ENCODE measurements around the gene HDAC5.
A peak's percentile ranks its signal among the peaks of the same experiment; 100 is the strongest.
"Not testable (repeated sequence)": the region's sequence is repeated elsewhere in the genome, so short reads cannot be mapped to it uniquely, and the experiment has no call there.

HDAC5 gene

DNA sequence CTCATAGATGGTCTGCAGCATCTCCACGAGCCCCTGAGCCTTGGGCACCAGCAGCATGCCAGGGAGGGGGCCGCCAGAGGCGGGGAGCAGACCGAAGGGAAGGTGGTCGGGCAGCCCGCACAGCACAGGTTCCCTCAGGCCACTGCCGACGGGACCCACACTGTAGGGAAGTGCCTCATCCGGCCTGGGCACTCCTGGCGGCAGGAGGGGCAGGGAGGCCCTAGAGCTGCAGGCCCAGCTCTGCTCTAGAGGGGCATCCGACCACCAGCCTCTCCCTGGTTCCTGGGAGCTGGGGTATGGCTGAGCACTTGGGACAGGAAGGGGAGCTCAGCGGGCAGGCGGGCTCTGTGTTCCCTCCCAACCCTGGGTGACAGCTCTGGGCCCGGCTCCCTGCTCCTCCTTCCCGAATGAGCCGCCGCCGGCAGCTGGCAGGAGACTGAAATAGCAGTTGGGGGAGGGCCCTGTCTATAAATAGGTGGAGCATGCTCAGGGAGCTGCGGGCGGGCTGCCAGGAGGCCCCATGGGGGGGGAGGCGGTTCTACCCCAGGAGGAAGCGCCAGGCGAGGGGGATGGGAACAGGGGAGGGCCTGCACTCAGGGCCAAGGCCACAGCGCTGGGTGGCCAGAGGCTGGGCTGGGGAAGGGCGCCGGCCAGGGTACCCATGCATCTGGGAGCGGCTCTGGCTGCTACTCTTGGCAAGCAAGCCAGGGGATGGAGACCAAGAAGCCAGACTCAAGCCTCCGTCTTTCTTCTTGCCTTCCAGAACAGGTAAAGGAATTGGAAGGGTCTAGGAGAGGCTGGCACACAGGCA lies 12.4 kb downstream of the HDAC5 start:
- peak; percentile 96 to 97 for DNase-seq

DNA sequence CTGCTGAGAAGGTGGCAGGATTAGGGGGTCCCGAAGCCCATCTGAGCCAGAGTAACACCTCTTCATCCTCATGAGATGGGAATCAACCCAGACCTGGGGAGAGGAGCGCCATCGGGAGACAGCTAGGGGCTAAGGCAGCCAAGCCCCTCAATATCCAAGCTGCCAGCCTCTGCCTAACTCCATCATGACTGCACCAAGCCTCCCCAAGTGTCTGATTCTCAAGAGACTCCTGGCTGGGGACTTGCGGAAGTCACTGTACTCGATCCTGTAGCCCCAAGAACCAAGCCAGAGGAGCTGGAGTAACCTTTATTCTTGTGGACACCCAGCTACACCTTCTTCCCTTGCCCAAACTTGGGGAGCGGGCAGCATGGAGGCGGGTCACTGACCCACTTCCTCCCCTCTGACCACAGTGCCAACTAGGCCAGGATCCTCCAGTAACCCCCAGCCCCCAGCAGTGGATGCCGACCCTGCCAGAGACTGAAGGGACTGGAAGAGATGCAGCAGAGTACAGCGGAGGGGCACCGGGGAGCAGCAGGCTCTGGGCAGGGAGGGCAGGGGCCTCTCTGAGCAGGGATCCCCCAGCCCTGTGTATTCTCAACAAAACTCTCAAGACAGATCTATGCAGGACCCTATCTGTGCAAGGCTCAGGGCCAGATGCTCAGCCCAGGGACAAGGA lies 13.3 kb downstream of the HDAC5 start:
- DNase-seq = no peak

GRCh38 chr17:44109312-44109630 lies 14.2 kb downstream of the HDAC5 start:
- DNase-seq = no peak

DNA sequence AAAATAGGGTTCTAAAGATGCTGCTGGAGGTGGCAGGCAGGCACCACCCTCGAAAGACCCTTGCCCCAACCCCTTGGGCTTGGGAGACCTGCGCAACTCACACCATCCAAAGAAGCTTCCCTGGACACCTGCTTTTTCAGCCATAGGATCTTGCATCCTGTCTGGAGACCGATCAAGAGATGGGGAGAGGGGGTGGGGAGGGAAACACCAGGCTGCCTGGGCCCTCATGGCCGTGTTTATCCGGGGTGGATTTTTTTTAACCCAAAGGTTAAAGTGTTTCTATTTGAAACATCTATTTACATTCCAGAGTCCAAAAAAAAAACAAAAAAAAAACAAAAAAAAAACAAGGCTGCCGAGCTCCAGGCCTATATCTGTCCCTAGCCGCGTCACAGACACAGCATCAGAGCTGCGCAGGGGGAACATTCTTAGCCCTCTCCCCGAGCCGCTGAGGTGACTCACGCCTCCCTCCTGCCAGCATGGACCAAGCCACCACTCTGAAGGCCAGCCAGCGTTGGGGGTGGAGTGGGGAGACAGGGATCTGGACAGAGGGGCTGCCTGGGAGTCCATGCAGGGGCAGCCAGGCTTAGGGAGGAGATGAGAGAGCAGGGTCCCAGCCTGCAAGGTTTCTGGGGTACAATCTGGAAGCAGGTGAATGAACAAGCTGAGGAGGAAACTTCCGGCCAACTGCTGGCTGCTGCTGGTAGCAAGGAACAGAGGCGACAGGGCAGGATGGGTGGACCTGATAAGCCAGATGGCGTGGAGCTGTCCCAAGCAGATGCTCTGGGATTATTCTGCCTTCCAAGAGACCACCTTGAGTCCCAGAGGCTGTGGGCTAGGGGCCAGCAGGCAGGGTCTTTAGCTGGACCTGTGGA lies 14.8 kb downstream of the HDAC5 start:
- no peak for DNase-seq

DNA sequence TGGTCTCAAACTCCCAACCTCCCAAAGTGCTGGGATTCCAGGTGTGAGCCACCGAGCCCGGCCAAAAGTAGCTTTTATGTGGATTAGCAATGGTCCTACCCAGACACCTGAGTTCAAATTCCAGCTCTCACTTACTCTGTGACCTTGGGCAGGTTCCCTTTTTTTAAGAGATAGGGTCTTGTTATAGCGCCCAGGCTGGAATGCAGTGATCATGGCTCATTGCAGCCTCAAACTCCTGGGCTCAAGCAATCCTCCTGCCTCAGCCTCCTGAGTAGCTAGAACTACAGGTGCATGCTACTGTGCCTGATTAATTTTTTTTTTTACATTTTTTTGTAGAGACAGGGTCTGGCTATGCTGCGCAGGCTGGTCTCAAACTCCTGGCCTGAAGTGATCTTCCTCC lies 16.6 kb downstream of the HDAC5 start:
- DNase-seq = no peak

GRCh38 chr17:44105941-44106340 lies 17.5 kb downstream of the HDAC5 start:
- no peak for DNase-seq

GRCh38 chr17:44105483-44105882 lies 18.0 kb downstream of the HDAC5 start:
- no peak for DNase-seq

- DNase-seq = no peak
Measured at GRCh38 chr17:44102849-44103622, 20.4 kb downstream of the HDAC5 start.

DNA sequence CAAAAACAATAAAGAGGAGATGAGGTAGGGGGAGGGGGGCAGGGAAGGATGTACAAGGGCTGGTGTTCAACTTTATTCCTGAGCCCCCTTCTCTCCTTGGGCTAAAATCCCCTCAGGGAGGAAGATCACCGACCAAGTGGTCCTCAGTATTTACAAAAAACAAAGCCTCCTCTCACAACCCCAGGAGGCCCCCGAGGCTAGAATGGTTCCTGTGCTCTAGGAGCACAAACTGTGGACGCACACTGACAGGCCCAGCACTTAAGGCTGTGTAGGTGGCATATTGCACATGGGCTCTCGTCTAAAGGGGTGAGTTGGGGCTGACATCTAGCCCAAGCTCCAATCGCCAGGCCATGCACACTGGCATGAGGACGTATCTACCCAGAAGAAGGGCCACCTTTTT lies 21.6 kb downstream of the HDAC5 start:
- DNase-seq = not testable (repeated sequence)

- DNase-seq = no peak
Measured at GRCh38 chr17:44097110-44097958, 26.1 kb downstream of the HDAC5 start.

GRCh38 chr17:44095647-44096496 lies 27.6 kb downstream of the HDAC5 start:
- peak; percentile 97 to 98 for DNase-seq

DNA sequence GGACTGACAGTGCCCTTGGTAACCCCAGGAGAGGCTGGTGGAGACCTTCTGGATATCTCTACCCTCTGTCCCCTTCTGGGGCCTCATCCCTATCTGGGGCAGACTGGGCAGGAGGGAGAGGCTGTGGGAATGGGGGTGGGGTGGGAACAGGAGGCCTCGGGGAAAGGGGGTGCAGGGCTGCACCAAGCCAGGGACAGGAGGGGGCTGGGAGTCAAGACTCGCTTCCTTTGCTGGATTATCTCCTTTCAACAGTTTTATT lies 28.1 kb downstream of the HDAC5 start:
- DNase-seq = no peak

DNA sequence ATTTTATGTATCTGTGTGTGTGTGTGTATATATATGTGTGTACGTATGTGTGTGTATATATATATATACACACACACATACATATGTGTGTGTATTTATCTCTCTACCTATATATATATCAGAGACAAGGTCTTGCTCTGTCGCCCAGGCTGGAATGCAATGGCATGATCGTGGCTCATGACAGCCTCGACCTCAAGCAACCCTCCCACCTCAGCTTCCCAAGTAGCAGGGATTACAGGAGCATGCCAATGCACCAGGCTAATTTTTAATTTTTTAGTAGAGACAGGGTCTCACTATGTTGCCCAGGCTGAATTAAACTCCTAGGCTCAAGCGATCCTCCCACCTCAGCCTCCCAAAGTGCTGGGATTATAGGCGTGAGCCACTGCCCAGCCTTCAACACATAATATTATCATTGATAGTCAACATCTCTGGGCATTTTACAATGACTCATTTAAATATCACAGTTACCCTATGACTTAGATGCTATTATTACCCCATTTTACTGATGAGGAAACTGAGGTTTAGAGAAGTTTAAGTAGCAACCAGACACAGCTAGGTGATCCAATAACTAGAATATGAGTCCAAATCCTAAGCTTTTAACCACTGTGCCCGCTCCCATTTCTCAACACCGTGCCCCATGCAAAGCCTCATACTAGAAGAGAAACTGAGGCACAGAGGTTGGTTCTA lies 28.6 kb downstream of the HDAC5 start:
- DNase-seq = no peak

GRCh38 chr17:44093231-44093900 lies 30.1 kb downstream of the HDAC5 start:
- DNase-seq = no peak

- DNase-seq = no peak
Measured at GRCh38 chr17:44092051-44092450, 31.4 kb downstream of the HDAC5 start.

DNA sequence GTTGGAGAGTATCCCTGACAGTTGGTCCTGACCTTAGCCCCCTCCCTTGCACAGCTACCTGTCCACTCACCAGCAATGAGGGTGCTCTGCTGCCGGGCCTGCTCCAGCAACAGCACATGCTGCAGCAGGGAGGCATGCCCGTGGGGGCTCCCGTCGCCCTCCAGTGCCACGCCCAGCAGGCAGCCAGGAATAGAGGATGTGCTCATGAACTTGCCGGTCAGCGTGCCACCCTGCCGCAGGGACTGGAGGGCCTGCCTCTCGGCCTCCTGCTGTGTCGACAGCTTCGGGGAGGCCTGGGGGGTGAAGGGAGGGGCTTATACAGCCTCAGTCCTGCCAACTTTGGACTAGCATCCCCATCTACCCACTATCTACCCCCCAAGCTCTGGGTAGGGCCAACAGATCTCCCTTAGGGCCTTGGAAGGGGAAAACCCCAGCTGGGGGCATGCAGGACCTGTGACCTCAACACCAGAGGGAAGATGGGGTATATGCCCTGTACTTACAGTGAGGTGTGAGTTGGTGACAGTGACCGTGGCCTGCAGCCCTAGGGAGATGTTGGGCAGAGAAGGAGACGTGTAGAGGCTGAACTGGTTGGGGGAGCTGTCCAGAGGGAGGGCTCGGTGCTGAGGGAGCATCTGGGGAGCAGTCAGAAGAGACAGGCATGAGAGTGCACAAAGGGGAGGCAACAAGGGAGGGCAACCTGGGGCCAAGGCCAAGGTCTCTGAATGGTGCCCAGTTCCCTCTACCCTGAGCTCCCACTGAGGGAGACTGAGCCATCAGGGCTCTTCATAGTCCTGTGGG lies 32.0 kb downstream of the HDAC5 start:
- no peak for DNase-seq

- DNase-seq = no peak
Measured at GRCh38 chr17:44088254-44088653, 35.2 kb downstream of the HDAC5 start.

GRCh38 chr17:44087319-44087718 lies 36.1 kb downstream of the HDAC5 start:
- DNase-seq = no peak

Measured in Kasumi-1 (cell line).